CD14-positive monocyte (primary cell): ENCODE results near the gene NOM1. TPM values are rescaled to one million over a fixed set of nuclear protein-coding genes. Genes with fewer than 3 reads are reported as not detected.

Experiments
- DNase-seq, 3 donors: peaks; one replicate each; pipeline ENCODE4 v3.0.0-alpha.2; 2011 to 2022
- H2AFZ ChIP-seq: 2 replicates; pipeline ENCODE4 v1.6.0; 2012; ENCODE audit warnings: mild to moderate bottlenecking, low read depth, low read length, inconsistent platforms; ENCODE audit not compliant: insufficient read depth, poor library complexity, severe bottlenecking
- H3K27ac ChIP-seq, 2 donors: 1 replicate in 1 of 2; 2 replicates in 1 of 2; pipeline ENCODE4 v1.5.1; 2012 to 2013; ENCODE audit warnings: low read length in 2 of 2, control low read depth in 1 of 2, inconsistent platforms in 1 of 2, low read depth in 1 of 2, mild to moderate bottlenecking in 1 of 2
- H3K27me3 ChIP-seq, 2 donors: one replicate each; pipeline versions ENCODE4 v1.6.0 to v1.6.1; 2011 to 2013; ENCODE audit warnings: low read length in 2 of 2; ENCODE audit not compliant: control insufficient read depth in 2 of 2, insufficient read depth in 2 of 2
- H3K36me3 ChIP-seq, 2 donors: replicated peaks in 1 of 2; 1 replicate in 1 of 2; 2 replicates in 1 of 2; pipeline versions ENCODE4 v1.5.1 to v1.6.1; 2012 to 2013; ENCODE audit warnings: low read length in 2 of 2, control low read depth in 1 of 2, inconsistent platforms in 1 of 2, mild to moderate bottlenecking in 1 of 2; ENCODE audit not compliant: insufficient read depth in 2 of 2, control insufficient read depth in 1 of 2
- H3K4me1 ChIP-seq, 2 donors: 1 replicate in 1 of 2; 2 replicates in 1 of 2; pipeline versions ENCODE4 v1.5.1 to v1.6.1; 2012 to 2013; ENCODE audit warnings: low read length in 2 of 2, control low read depth in 1 of 2, inconsistent platforms in 1 of 2, mild to moderate bottlenecking in 1 of 2, moderate library complexity in 1 of 2; ENCODE audit not compliant: insufficient read depth in 2 of 2, control insufficient read depth in 1 of 2
- H3K4me2 ChIP-seq: replicated peaks from 2 replicates; pipeline ENCODE3; 2012; ENCODE audit warnings: low read length, moderate library complexity, mild to moderate bottlenecking; ENCODE audit not compliant: poor library complexity, severe bottlenecking; ENCODE audit errors: extremely low read depth
- H3K4me3 ChIP-seq, 3 experiments: fragments of 200-600 bp in 1 of 3; sonication (generic) in 1 of 3; replicated peaks in 1 of 3; 1 replicate in 2 of 3; 2 replicates in 1 of 3; pipeline ENCODE4 v1.5.1; 2011 to 2013; ENCODE audit warnings: low read length in 3 of 3, mild to moderate bottlenecking in 3 of 3, control low read depth in 2 of 3, low read depth in 2 of 3, inconsistent platforms in 1 of 3, moderate library complexity in 1 of 3
- H3K79me2 ChIP-seq: 2 replicates; pipeline ENCODE4 v1.6.0; 2012; ENCODE audit warnings: mild to moderate bottlenecking, control low read depth, inconsistent platforms, low read length, moderate library complexity; ENCODE audit not compliant: insufficient read depth
- H3K9ac ChIP-seq: 2 replicates; pipeline ENCODE4 v1.6.0; 2017; ENCODE audit warnings: low read length, mild to moderate bottlenecking; ENCODE audit not compliant: insufficient read depth, poor library complexity, severe bottlenecking
- H3K9me3 ChIP-seq, 2 donors: replicated peaks in 1 of 2; 1 replicate in 1 of 2; 2 replicates in 1 of 2; pipeline versions ENCODE4 v1.5.1 to v1.6.1; 2012 to 2013; ENCODE audit warnings: low read length in 2 of 2, control low read depth in 1 of 2; ENCODE audit not compliant: control insufficient read depth in 1 of 2, insufficient read depth in 1 of 2
- H4K20me1 ChIP-seq: 2 replicates; pipeline ENCODE4 v1.6.0; 2012; ENCODE audit warnings: mild to moderate bottlenecking, low read length, control low read depth, moderate library complexity; ENCODE audit not compliant: insufficient read depth
- H3K27ac Mint-ChIP-seq, 7 donors: one replicate each; pipeline ENCODE4 v1.8.0; 2020; ENCODE audit warnings: mild to moderate bottlenecking in 7 of 7, mixed read lengths in 7 of 7, moderate library complexity in 6 of 7, inconsistent platforms in 2 of 7
- H3K27me3 Mint-ChIP-seq, 3 donors: one replicate each; pipeline ENCODE4 v1.8.0; 2021 to 2022; ENCODE audit warnings: low read depth in 3 of 3, mild to moderate bottlenecking in 3 of 3, mixed read lengths in 3 of 3, moderate library complexity in 3 of 3, inconsistent platforms in 1 of 3
- H3K36me3 Mint-ChIP-seq, 2 donors: one replicate each; pipeline ENCODE4 v1.8.0; 2020; ENCODE audit warnings: mixed read lengths in 2 of 2, inconsistent platforms in 1 of 2, mild to moderate bottlenecking in 1 of 2
- H3K4me1 Mint-ChIP-seq: one replicate; pipeline ENCODE4 v1.8.0; 2020; ENCODE audit warnings: mild to moderate bottlenecking, mixed read lengths
- H3K4me3 Mint-ChIP-seq, 2 donors: one replicate each; pipeline ENCODE4 v1.8.0; 2020; ENCODE audit warnings: mild to moderate bottlenecking in 2 of 2, mixed read lengths in 2 of 2, moderate library complexity in 1 of 2
- H3K9me3 Mint-ChIP-seq, 7 donors: one replicate each; pipeline ENCODE4 v1.8.0; 2020 to 2022; ENCODE audit warnings: mixed read lengths in 7 of 7, mild to moderate bottlenecking in 6 of 7, moderate library complexity in 6 of 7, inconsistent platforms in 2 of 7
- WGBS: methylation state at CpG from one replicate; pipeline ENCODE4 v1.1.5; 2013; ENCODE audit warnings: missing lambda C conversion rate; ENCODE audit not compliant: insufficient coverage; 5-methylcytosine and 5-hydroxymethylcytosine counted together
- intact Hi-C, 2 donors: fragments of 100-400 bp; cut with micrococcal nuclease; formaldehyde crosslinking; loops; one replicate each; pipeline versions ENCODE4 v1.15.0 to v1.15.1; 2023
- polyA plus RNA-seq, 3 donors: library from polyadenylated mRNA; depleted of rRNA in 1 of 3; unstranded in 2 of 3; stranded (reverse) in 1 of 3; fragments of 300-500 nt in 2 of 3; fragments of >200 nt in 1 of 3; fragmentation: Illumina TruSeq in 2 of 3; gene quantifications; 1 replicate in 2 of 3; 2 replicates in 1 of 3; pipeline ENCODE4 v1.2.3, GENCODE V29; 2012 to 2021
- TF ChIP-seq, protein P1 (sequence below): fragments of 200-600 bp; IDR thresholded peaks from one replicate; pipeline ENCODE4 v1.8.0; 2022; ENCODE audit warnings: antibody characterized with exemption, mild to moderate bottlenecking

The NOM1 gene
- polyA plus RNA-seq, 3 donors = 0.89 to 11.5 (median 1.9) TPM

GRCh38 chr7:157013602-157014549 lies 64.4 kb downstream of the NOM1 start:
- Mint-ChIP-seq H3K27ac (no peak overlapping the region), H3K27me3 (peaks cover 83 to 95% (median 87%) of the 10 kb centered on the region in 3 donors), H3K4me3 (peak overlapping the region in 1 of 2 donors; percentile 77), H3K36me3 (no peaks in the 10 kb centered on the region), H3K4me1 (no peaks in the 10 kb centered on the region), H3K9me3 (peaks cover 0 to 12% (median 7%) of the 10 kb centered on the region in 7 donors)
- WGBS = 20% methylated on average over 8 of the region's 13 CpGs
- Histone ChIP-seq H2AFZ (no peak overlapping the region), H3K27ac (no peak overlapping the region), H3K36me3 (no peaks in the 10 kb centered on the region), H3K4me2 (no peak overlapping the region), H4K20me1 (no peaks in the 10 kb centered on the region), H3K27me3 (peaks cover 66 to 86% of the 10 kb centered on the region in 2 donors), H3K79me2 (no peaks in the 10 kb centered on the region), H3K9me3 (peaks cover 0 to 38% of the 10 kb centered on the region in 2 donors), H3K9ac (no peak overlapping the region), H3K4me1 (no peaks in the 10 kb centered on the region), H3K4me3 (no peak overlapping the region)
- TF ChIP-seq, protein P1, sequence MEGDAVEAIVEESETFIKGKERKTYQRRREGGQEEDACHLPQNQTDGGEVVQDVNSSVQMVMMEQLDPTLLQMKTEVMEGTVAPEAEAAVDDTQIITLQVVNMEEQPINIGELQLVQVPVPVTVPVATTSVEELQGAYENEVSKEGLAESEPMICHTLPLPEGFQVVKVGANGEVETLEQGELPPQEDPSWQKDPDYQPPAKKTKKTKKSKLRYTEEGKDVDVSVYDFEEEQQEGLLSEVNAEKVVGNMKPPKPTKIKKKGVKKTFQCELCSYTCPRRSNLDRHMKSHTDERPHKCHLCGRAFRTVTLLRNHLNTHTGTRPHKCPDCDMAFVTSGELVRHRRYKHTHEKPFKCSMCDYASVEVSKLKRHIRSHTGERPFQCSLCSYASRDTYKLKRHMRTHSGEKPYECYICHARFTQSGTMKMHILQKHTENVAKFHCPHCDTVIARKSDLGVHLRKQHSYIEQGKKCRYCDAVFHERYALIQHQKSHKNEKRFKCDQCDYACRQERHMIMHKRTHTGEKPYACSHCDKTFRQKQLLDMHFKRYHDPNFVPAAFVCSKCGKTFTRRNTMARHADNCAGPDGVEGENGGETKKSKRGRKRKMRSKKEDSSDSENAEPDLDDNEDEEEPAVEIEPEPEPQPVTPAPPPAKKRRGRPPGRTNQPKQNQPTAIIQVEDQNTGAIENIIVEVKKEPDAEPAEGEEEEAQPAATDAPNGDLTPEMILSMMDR = no peak
- intact Hi-C loops = no loop called here
- DNase-seq = no peak

GRCh38 chr7:157014635-157015555 lies 65.4 kb downstream of the NOM1 start:
- Mint-ChIP-seq H3K27ac (peak overlapping the region in 1 of 7 donors; percentile 31), H3K4me3 (peak overlapping the region in 1 of 2 donors; percentile 77), H3K4me1 (peaks cover 2% of the 10 kb centered on the region), H3K9me3 (peaks cover 0 to 12% (median 7%) of the 10 kb centered on the region in 7 donors), H3K36me3 (no peaks in the 10 kb centered on the region), H3K27me3 (peaks cover 86 to 98% (median 89%) of the 10 kb centered on the region in 3 donors)
- H3K9ac ChIP-seq = no peak overlapping the region
- no peaks in the 10 kb centered on the region for H3K4me1 ChIP-seq
- H3K27ac ChIP-seq = no peak overlapping the region
- H3K36me3 ChIP-seq = no peaks in the 10 kb centered on the region
- no peak for DNase-seq
- H4K20me1 ChIP-seq = no peaks in the 10 kb centered on the region
- peaks cover 0 to 43% of the 10 kb centered on the region in 2 donors for H3K9me3 ChIP-seq
- intact Hi-C loops = no loop called here
- no peak overlapping the region for H3K4me3 ChIP-seq
- WGBS = 17% methylated on average over 9 of the region's 12 CpGs
- peaks cover 65 to 91% of the 10 kb centered on the region in 2 donors for H3K27me3 ChIP-seq
- TF ChIP-seq, protein P1 = no peak
- no peak overlapping the region for H2AFZ ChIP-seq
- H3K4me2 ChIP-seq = no peak overlapping the region
- H3K79me2 ChIP-seq = no peaks in the 10 kb centered on the region
